ENCODE measurements around the gene SLC6A20. TPM values are rescaled to one million over a fixed set of nuclear protein-coding genes. Genes with fewer than 3 reads are reported as not detected.

Gene SLC6A20
- total RNA-seq, 1 experiment from 2014 or later: 0.09 TPM

DNA sequence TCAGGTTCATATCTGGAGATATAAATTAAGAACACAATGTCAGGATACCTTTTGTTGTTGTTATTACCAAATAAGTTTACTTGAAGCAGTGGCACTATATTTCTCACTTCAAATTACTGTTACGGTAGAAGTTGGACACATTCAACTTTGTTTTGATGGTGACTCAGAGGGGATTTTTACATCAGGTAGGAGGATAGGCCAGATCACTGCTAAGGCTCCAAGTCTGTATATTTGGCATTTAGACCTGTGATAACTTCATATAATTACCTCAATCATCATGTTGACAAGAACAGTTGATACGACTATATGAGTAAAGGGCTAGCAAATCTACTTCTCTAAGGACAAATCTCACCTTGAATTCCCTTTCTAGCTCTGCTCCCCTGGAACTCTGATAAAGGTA, 30.0 kb upstream of the SLC6A20 start:
- Histone ChIP-seq H2BK12ac (ENCODE audit: insufficient read length, low read depth, low read length) (no peak overlapping the region), H3K4me2 (ENCODE audit: insufficient read depth, insufficient read length, low read length) (no peak overlapping the region), H3K9me3 (ENCODE audit: control insufficient read depth, low read depth, low read length) (no peaks in the 10 kb centered on the region), H2AK5ac (ENCODE audit: insufficient read length, low read length) (no peak overlapping the region), H3K79me1 (ENCODE audit: insufficient read depth, low read depth, low read length, poor library complexity, severe bottlenecking) (no peaks in the 10 kb centered on the region), H3K23ac (ENCODE audit: insufficient read length, low read depth, low read length) (no peak overlapping the region), H3K27me3 (ENCODE audit: insufficient read depth, low read length) (no peaks in the 10 kb centered on the region), H3K27ac (ENCODE audit: insufficient read length, low read depth, low read length) (no peak overlapping the region), H4K20me1 (ENCODE audit: control insufficient read depth, insufficient read depth, insufficient read length) (no peaks in the 10 kb centered on the region), H2BK15ac (ENCODE audit: low read depth, low read length) (no peak overlapping the region), H2BK20ac (ENCODE audit: low read depth, low read length, poor library complexity, severe bottlenecking) (no peak overlapping the region), H3K18ac (ENCODE audit: insufficient read length, low read depth, low read length) (no peak overlapping the region), H4K91ac (ENCODE audit: insufficient read length, low read depth, low read length) (no peak overlapping the region), H3T11ph (ENCODE audit: low read length) (no peak overlapping the region), H3K56ac (ENCODE audit: insufficient read length, low read depth, low read length) (no peak overlapping the region), H3K79me2 (ENCODE audit: insufficient read depth, low read length) (no peaks in the 10 kb centered on the region), H4K5ac (ENCODE audit: insufficient read length, low read depth, low read length) (no peak overlapping the region), H2BK5ac (ENCODE audit: insufficient read length, low read length) (no peak overlapping the region), H2AFZ (ENCODE audit: low read length) (no peak overlapping the region), H2BK120ac (ENCODE audit: low read depth, low read length, poor library complexity, severe bottlenecking) (no peak overlapping the region), H4K8ac (replicated peaks; ENCODE audit: insufficient read length, low read depth, low read length) (no peak overlapping the region), H3K23me2 (ENCODE audit: insufficient read length, low read depth, low read length, poor library complexity, severe bottlenecking) (no peaks in the 10 kb centered on the region), H3K4me1 (ENCODE audit: insufficient read depth, low read length) (no peaks in the 10 kb centered on the region), H3K9ac (ENCODE audit: extremely low read depth, insufficient read length, low read length) (no peak overlapping the region), H3K14ac (ENCODE audit: insufficient read depth, low read length) (no peak overlapping the region), H3K4ac (ENCODE audit: low read depth, low read length) (no peak overlapping the region)
- no CpG with 5 or more reads among the region's 2 CpGs for WGBS (ENCODE audit: extremely low coverage, insufficient read length, low lambda C conversion rate)
- Mint-ChIP-seq H3K36me3 (ENCODE audit: insufficient read depth in 1 of 3, low read depth in 3 of 3) (peaks cover 0 to 5% (median 4%) of the 10 kb centered on the region in 3 experiments; a peak in 1 of 7 replicates), H3K9me3 (no peaks in the 10 kb centered on the region), H3K27me3 (ENCODE audit: low read depth) (no peaks in the 10 kb centered on the region), H3K4me3 (no peak overlapping the region), H3K4me1 (no peaks in the 10 kb centered on the region), H3K27ac (no peak overlapping the region)
- no peak for DNase-seq
- TF ChIP-seq, protein P1, sequence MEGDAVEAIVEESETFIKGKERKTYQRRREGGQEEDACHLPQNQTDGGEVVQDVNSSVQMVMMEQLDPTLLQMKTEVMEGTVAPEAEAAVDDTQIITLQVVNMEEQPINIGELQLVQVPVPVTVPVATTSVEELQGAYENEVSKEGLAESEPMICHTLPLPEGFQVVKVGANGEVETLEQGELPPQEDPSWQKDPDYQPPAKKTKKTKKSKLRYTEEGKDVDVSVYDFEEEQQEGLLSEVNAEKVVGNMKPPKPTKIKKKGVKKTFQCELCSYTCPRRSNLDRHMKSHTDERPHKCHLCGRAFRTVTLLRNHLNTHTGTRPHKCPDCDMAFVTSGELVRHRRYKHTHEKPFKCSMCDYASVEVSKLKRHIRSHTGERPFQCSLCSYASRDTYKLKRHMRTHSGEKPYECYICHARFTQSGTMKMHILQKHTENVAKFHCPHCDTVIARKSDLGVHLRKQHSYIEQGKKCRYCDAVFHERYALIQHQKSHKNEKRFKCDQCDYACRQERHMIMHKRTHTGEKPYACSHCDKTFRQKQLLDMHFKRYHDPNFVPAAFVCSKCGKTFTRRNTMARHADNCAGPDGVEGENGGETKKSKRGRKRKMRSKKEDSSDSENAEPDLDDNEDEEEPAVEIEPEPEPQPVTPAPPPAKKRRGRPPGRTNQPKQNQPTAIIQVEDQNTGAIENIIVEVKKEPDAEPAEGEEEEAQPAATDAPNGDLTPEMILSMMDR (conservative IDR thresholded peaks at IDR 0.05): no peak
